Right lobe of liver (tissue), 6 donors: ENCODE measurements around the gene ATF7. TPM values are rescaled to one million over a fixed set of nuclear protein-coding genes. Genes with fewer than 3 reads are reported as not detected.

Experiments
- ATAC-seq, 4 donors: fragments of 200-7000 bp; cut with Tn5 transposase; one replicate each; pipeline ENCODE4 v1.9.1; 2020; ENCODE audit warnings: mild to moderate bottlenecking in 4 of 4, moderate library complexity in 4 of 4
- DNase-seq, 3 donors: peaks; one replicate each; pipeline ENCODE4 v3.0.0-alpha.2; 2020
- H3K27ac ChIP-seq, 3 donors: fragments of 200-600 bp; one replicate each; pipeline ENCODE4 v1.8.0; 2022
- H3K27me3 ChIP-seq, 2 donors: fragments of 200-600 bp; one replicate each; pipeline ENCODE4 v1.8.0; 2022
- H3K36me3 ChIP-seq, 4 donors: fragments of 200-600 bp; sonication (generic) in 1 of 4; one replicate each; pipeline versions ENCODE4 v1.5.1 to v1.8.0; 2017 to 2022; ENCODE audit warnings: control low read depth in 1 of 4
- H3K4me1 ChIP-seq, 4 donors: fragments of 200-600 bp; sonication (generic) in 1 of 4; one replicate each; pipeline versions ENCODE4 v1.5.1 to v1.8.0; 2017 to 2022; ENCODE audit warnings: control low read depth in 1 of 4
- H3K4me3 ChIP-seq, 3 donors: fragments of 200-600 bp; one replicate each; pipeline ENCODE4 v1.8.0; 2022
- H3K9me3 ChIP-seq, 4 donors: fragments of 200-600 bp; sonication (generic) in 1 of 4; one replicate each; pipeline versions ENCODE4 v1.5.1 to v1.8.0; 2017 to 2022; ENCODE audit warnings: control low read depth in 1 of 4
- CTCF ChIP-seq, 4 donors: fragments of 200-600 bp in 3 of 4; fragments of 450-650 bp in 1 of 4; IDR thresholded peaks; one replicate each; pipeline versions ENCODE4 v1.5.1 to v1.8.0; 2016 to 2022; ENCODE audit warnings: antibody characterized with exemption in 4 of 4, mild to moderate bottlenecking in 2 of 4
- POLR2A ChIP-seq: fragments of 450-650 bp; IDR thresholded peaks from one replicate; pipeline ENCODE4 v1.6.1; 2017; ENCODE audit warnings: antibody characterized with exemption, mild to moderate bottlenecking
- WGBS: methylation state at CpG from one replicate; pipeline ENCODE4 v1.1.6; 2018; ENCODE audit warnings: low coverage, low lambda C conversion rate; ENCODE audit not compliant: insufficient coverage; ENCODE audit errors: missing lambda C conversion rate; 5-methylcytosine and 5-hydroxymethylcytosine counted together
- intact Hi-C, 2 donors: fragments of 100-400 bp; cut with DNase I; formaldehyde crosslinking; loops; one replicate each; pipeline versions ENCODE4 v1.11.2 to v1.14.1; 2022
- total RNA-seq, 6 experiments: library from RNA; depleted of rRNA in 2 of 6; stranded (reverse); fragments of >200 nt in 2 of 6; fragmentation: NEBNext Ultra II Directional in 3 of 6; extraction: Animal tissue kit (Norgen Biotek cat#: 25700) in 3 of 6; gene quantifications; one replicate each; pipeline versions ENCODE4 v1.1.0 to v1.2.4, GENCODE V29; 2016 to 2023
- donor health status: DM: no; HTN: yes; CAD: no.
- donor health status: DM: no; HTN: no; CAD: no.
- donor health status: DM: no; HTN: no; CAD: no.
- donor health status: DM: no; HTN: yes; CAD: no.
- donor health status: DM: no; HTN: yes; CAD: no.

ATF7 gene
- total RNA-seq, 6 experiments from 2014 or later, result 7.9 to 18.7 (median 12.3) TPM

- peaks cover 0 to 6% (median 2%) of the 10 kb centered on the region in 4 donors for H3K4me1 ChIP-seq
- H3K4me3 ChIP-seq, result no peak overlapping the region
- H3K27ac ChIP-seq, result peak overlapping the region in 1 of 3 donors; percentile 19
- ATAC-seq, result peak in 2 of 4 donors; percentile 39 to 85
- TF ChIP-seq CTCF (IDR thresholded peaks at IDR 0.05) (no peak), POLR2A (no peak)
- H3K27me3 ChIP-seq, result no peaks in the 10 kb centered on the region
- no peaks in the 10 kb centered on the region for H3K9me3 ChIP-seq
- WGBS, result 63% methylated on average over 1 of the region's 1 CpG
- H3K36me3 ChIP-seq, result no peaks in the 10 kb centered on the region
- no peak for DNase-seq
- intact Hi-C loops, result no loop called here
Observed at GRCh38 chr12:53561590-53561953, 64.6 kb downstream of the ATF7 start.

- Histone ChIP-seq H3K36me3 (no peaks in the 10 kb centered on the region), H3K4me1 (peaks cover 0 to 6% (median 2%) of the 10 kb centered on the region in 4 donors), H3K27me3 (no peaks in the 10 kb centered on the region), H3K9me3 (no peaks in the 10 kb centered on the region), H3K4me3 (no peak overlapping the region), H3K27ac (no peak overlapping the region)
- intact Hi-C loops, result no loop called here
- TF ChIP-seq CTCF (IDR thresholded peaks at IDR 0.05), result no peak
- no peak for TF ChIP-seq POLR2A
- no peak for DNase-seq
- ATAC-seq, result no peak
- WGBS, result 100% methylated on average over 2 of the region's 2 CpGs
Observed at GRCh38 chr12:53560912-53561589, 65.1 kb downstream of the ATF7 start.

GRCh38 chr12:53560351-53560750, 65.8 kb downstream of the ATF7 start:
- no peak for DNase-seq
- intact Hi-C loops, result no loop called here

GRCh38 chr12:53558631-53559030, 67.6 kb downstream of the ATF7 start:
- Histone ChIP-seq H3K4me3 (no peak overlapping the region), H3K27ac (peak overlapping the region in 1 of 3 donors; percentile 39), H3K9me3 (no peaks in the 10 kb centered on the region), H3K4me1 (no peaks in the 10 kb centered on the region), H3K36me3 (no peaks in the 10 kb centered on the region), H3K27me3 (no peaks in the 10 kb centered on the region)
- peak in 1 of 4 donors; percentile 45 for ATAC-seq
- intact Hi-C loops, result loop anchor here in 1 of 2 donors (10.0 kb wide), 1 partner anchor 186 kb away; no protein-coding TSS in a partner anchor
- no peak for DNase-seq
- TF ChIP-seq CTCF (IDR thresholded peaks at IDR 0.05), result no peak
- TF ChIP-seq POLR2A, result no peak
- 90% methylated on average over 1 of the region's 1 CpG for WGBS

More at GRCh38 chr12:53560351-53560750, 65.8 kb downstream of the ATF7 start:
- Histone ChIP-seq H3K4me3 (no peak overlapping the region), H3K9me3 (no peaks in the 10 kb centered on the region), H3K36me3 (no peaks in the 10 kb centered on the region), H3K4me1 (peaks cover 0 to 6% (median 2%) of the 10 kb centered on the region in 4 donors), H3K27ac (no peak overlapping the region), H3K27me3 (no peaks in the 10 kb centered on the region)
- no peak for TF ChIP-seq CTCF (IDR thresholded peaks at IDR 0.05)
- TF ChIP-seq POLR2A, result no peak
- WGBS, result 70% methylated on average over 6 of the region's 6 CpGs
- no peak for ATAC-seq
